ENCODE results near the gene EPHA6.

DNA sequence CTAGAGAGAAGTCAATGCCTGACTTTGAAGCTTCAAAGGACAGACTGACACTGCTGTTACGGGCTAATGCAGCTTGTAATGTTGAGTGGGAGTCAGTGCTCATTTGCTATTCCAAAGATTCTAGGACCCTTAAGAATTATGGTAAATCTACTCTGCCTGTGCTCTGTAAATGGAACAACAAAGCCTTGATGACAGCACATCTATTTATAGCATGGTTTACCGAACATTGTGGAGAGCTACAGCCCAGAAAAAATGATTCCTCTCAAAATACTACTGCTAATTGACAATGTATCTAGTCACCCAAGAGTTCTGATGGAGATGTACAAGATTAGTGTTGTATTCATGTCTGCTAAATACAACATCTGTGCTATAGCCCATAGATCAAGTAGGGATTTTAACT lies 262.3 kb downstream of the EPHA6 start:
- TF ChIP-seq POLR2A (IDR thresholded peaks at IDR 0.05; ENCODE audit: low read length) = no peak
- no peak for TF ChIP-seq GATA1 (IDR thresholded peaks at IDR 0.05; ENCODE audit: low read depth, low read length)

Data from erythroblast (primary cell).